ENCODE measurements around the gene SPINK4.

GRCh38 chr9:33263131-33264002, 23.4 kb downstream of the SPINK4 start:
- no peak for TF ChIP-seq POLR2A (IDR thresholded peaks at IDR 0.05)
- TF ChIP-seq CTCF (IDR thresholded peaks at IDR 0.05): no peak

Measured in tibial nerve (tissue), 3 donors.